Suprapubic skin (tissue), 4 donors: ENCODE measurements around the gene LPGAT1. TPM values are rescaled to one million over a fixed set of nuclear protein-coding genes. Genes with fewer than 3 reads are reported as not detected.

Source experiments
- DNase-seq, 2 donors: peaks; one replicate each; pipeline ENCODE4 v3.0.0-alpha.2; 2019; ENCODE audit warnings: low spot score in 2 of 2
- H3K27ac ChIP-seq: fragments of 200-600 bp; sonication (generic); one replicate; pipeline ENCODE4 v1.5.1; 2019
- H3K27me3 ChIP-seq: fragments of 200-600 bp; sonication (generic); one replicate; pipeline ENCODE4 v1.5.1; 2019
- H3K36me3 ChIP-seq: fragments of 200-600 bp; sonication (generic); one replicate; pipeline ENCODE4 v1.5.1; 2019
- H3K4me1 ChIP-seq: fragments of 200-600 bp; sonication (generic); one replicate; pipeline ENCODE4 v1.5.1; 2019
- H3K4me3 ChIP-seq: fragments of 200-600 bp; sonication (generic); one replicate; pipeline ENCODE4 v1.5.1; 2019; ENCODE audit warnings: mild to moderate bottlenecking
- H3K9me3 ChIP-seq: fragments of 200-600 bp; sonication (generic); one replicate; pipeline ENCODE4 v1.5.1; 2019
- EP300 ChIP-seq: sonication (generic); formaldehyde crosslinking; IDR thresholded peaks from one replicate; pipeline ENCODE4 v1.6.1; 2017; ENCODE audit warnings: antibody characterized with exemption
- POLR2A ChIP-seq, 2 donors: fragments of 450-650 bp; IDR thresholded peaks; one replicate each; pipeline ENCODE4 v1.6.1; 2017; ENCODE audit warnings: antibody characterized with exemption in 2 of 2, mild to moderate bottlenecking in 2 of 2, moderate library complexity in 2 of 2
- POLR2AphosphoS5 ChIP-seq, 3 donors: sonication (generic); formaldehyde crosslinking; IDR thresholded peaks; one replicate each; pipeline ENCODE4 v1.6.1; 2017; ENCODE audit warnings: antibody characterized with exemption in 3 of 3
- WGBS: methylation state at CpG from one replicate; pipeline ENCODE4 v1.1.5; 2018; 5-methylcytosine and 5-hydroxymethylcytosine counted together
- total RNA-seq, 4 donors: library from RNA; depleted of rRNA; stranded (reverse); fragments of >200 nt; gene quantifications; one replicate each; pipeline ENCODE4 v1.1.0, GENCODE V29; 2016
- TF ChIP-seq, protein P1 (sequence below), 2 donors: fragments of 200-600 bp in 1 of 2; fragments of 450-650 bp in 1 of 2; sonication (generic) in 1 of 2; IDR thresholded peaks; one replicate each; pipeline ENCODE4 v1.5.1; 2016 to 2019; ENCODE audit warnings: antibody characterized with exemption in 2 of 2, mild to moderate bottlenecking in 1 of 2, moderate library complexity in 1 of 2

The LPGAT1 gene
- total RNA-seq, 4 donors from 2014 or later = 15.8 to 26.2 (median 18.2) TPM

DNA sequence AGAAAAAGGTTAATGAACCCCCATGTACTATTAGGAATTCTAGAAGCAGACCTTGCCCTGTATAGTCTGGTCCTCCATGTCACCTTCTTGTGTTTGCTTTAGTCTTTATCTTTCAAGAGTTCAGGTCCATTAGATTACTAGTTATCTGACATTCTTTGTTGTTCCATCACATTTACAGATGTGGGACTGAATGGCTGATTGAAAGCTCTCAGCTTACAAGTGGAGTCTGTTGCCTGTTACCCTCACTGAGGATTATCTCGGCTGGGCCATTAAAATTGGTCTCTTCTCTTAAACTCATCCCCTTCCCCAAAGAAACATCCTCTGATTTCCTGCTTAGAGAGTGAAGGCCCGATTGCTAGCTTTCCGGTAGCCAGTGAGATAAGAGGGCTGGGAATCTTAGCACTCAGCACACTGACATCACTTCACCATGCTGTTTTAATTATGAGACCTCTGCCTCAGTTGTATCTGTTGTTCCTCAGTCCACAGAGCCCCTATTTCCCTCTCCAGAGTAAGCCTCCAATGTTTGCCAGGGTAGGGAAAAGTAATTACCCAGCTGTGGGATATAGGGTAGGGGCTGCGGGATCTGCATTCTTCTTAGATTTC is 76.8 kb downstream of the LPGAT1 start:
- Histone ChIP-seq H3K27me3 (no peaks in the 10 kb centered on the region), H3K9me3 (no peaks in the 10 kb centered on the region), H3K4me3 (no peak overlapping the region), H3K27ac (no peak overlapping the region), H3K4me1 (no peaks in the 10 kb centered on the region), H3K36me3 (peaks cover 16% of the 10 kb centered on the region)
- TF ChIP-seq POLR2A (IDR thresholded peaks at IDR 0.05) = no peak
- no peak for TF ChIP-seq POLR2AphosphoS5 (IDR thresholded peaks at IDR 0.05)
- TF ChIP-seq, protein P1, sequence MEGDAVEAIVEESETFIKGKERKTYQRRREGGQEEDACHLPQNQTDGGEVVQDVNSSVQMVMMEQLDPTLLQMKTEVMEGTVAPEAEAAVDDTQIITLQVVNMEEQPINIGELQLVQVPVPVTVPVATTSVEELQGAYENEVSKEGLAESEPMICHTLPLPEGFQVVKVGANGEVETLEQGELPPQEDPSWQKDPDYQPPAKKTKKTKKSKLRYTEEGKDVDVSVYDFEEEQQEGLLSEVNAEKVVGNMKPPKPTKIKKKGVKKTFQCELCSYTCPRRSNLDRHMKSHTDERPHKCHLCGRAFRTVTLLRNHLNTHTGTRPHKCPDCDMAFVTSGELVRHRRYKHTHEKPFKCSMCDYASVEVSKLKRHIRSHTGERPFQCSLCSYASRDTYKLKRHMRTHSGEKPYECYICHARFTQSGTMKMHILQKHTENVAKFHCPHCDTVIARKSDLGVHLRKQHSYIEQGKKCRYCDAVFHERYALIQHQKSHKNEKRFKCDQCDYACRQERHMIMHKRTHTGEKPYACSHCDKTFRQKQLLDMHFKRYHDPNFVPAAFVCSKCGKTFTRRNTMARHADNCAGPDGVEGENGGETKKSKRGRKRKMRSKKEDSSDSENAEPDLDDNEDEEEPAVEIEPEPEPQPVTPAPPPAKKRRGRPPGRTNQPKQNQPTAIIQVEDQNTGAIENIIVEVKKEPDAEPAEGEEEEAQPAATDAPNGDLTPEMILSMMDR (IDR thresholded peaks at IDR 0.05) = no peak
- TF ChIP-seq EP300 = no peak
- no peak for DNase-seq
- 97% methylated on average over 4 of the region's 4 CpGs for WGBS

DNA sequence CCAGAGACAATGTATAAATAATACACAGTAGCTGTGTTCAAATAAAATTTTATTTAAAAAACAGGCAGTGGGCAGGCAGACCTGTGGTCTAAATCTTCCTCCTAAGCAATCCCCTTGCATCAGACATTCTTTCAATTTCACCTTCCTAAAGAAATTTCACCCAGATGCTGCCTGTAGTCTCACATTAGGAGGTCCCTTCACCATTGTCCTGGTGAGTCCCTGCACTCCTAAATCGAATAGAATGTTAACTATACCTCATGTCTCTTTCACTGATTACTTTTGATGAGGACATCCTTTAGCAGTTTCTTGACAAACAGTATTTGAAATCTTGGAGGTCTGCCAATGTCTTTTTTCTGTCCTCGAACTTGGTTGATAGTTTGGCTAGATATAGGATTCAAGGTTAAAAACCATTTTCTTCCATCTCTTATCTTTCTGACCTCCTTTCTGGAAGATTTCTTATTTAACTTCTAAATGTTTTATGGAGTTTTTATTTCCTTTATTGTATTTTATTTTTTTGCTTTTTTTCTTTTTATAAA is 77.5 kb downstream of the LPGAT1 start:
- TF ChIP-seq, protein P1 (IDR thresholded peaks at IDR 0.05) = no peak
- TF ChIP-seq POLR2AphosphoS5 (IDR thresholded peaks at IDR 0.05) (no peak), EP300 (no peak), POLR2A (IDR thresholded peaks at IDR 0.05) (no peak)
- peaks cover 17% of the 10 kb centered on the region for H3K36me3 ChIP-seq
- no peaks in the 10 kb centered on the region for H3K9me3 ChIP-seq
- WGBS = 44% methylated on average over 2 of the region's 2 CpGs
- H3K4me1 ChIP-seq = no peaks in the 10 kb centered on the region
- no peak overlapping the region for H3K4me3 ChIP-seq
- H3K27me3 ChIP-seq = no peaks in the 10 kb centered on the region
- DNase-seq = no peak
- no peak overlapping the region for H3K27ac ChIP-seq

DNA sequence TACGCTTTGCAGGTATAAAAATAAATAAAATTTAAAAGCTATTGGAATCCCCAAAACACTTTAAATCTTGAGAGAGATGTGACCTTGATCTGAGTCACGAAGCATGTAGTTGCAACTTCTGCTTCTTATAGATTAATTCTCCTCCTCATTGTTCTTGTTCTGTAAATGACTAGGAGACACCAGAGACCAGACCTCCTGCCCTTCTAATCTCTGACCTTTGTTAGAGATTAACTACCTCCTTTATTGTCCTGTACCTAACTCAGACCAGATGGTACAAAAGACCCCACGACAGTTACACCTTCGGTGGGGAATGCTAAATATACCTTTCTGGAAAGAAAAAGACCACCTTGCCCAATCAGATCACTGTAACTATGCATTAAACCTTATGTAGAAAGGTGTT is 78.2 kb downstream of the LPGAT1 start:
- H3K4me1 ChIP-seq = no peaks in the 10 kb centered on the region
- WGBS = 71% methylated on average over 4 of the region's 4 CpGs
- DNase-seq = no peak

DNA sequence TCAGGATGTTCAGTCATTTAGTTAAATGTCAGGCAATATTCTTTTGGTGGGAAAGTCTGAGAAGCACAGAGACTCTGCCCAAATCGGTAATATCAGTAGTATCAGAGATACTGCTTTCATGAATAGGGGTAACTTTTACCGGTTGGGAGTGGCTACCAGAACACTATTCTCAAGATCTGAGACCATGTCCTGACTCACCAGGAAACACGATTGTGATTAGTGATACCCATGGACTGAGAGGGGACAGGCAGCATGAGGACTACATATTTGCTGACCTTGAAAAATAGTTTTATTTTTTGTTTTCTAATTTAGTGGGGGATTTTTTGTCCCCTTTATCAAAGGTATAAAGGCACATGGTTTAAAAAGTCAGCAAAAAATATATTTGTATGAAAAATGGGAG is 79.1 kb downstream of the LPGAT1 start:
- no peaks in the 10 kb centered on the region for H3K4me1 ChIP-seq
- WGBS = 81% methylated on average over 3 of the region's 3 CpGs
- peaks cover 20% of the 10 kb centered on the region for H3K36me3 ChIP-seq
- TF ChIP-seq EP300 (no peak), POLR2A (IDR thresholded peaks at IDR 0.05) (no peak), POLR2AphosphoS5 (IDR thresholded peaks at IDR 0.05) (no peak)
- TF ChIP-seq, protein P1 (IDR thresholded peaks at IDR 0.05) = no peak
- no peak overlapping the region for H3K4me3 ChIP-seq
- H3K27me3 ChIP-seq = no peaks in the 10 kb centered on the region
- no peaks in the 10 kb centered on the region for H3K9me3 ChIP-seq
- H3K27ac ChIP-seq = no peak overlapping the region
- DNase-seq = no peak

More for the DNA sequence above, 78.2 kb downstream of the LPGAT1 start:
- Histone ChIP-seq H3K27ac (no peak overlapping the region), H3K36me3 (peaks cover 20% of the 10 kb centered on the region), H3K4me3 (no peak overlapping the region), H3K27me3 (no peaks in the 10 kb centered on the region), H3K9me3 (no peaks in the 10 kb centered on the region)
- TF ChIP-seq EP300 = no peak
- TF ChIP-seq POLR2A (IDR thresholded peaks at IDR 0.05) = no peak
- no peak for TF ChIP-seq POLR2AphosphoS5 (IDR thresholded peaks at IDR 0.05)
- TF ChIP-seq, protein P1 (IDR thresholded peaks at IDR 0.05) = no peak

DNA sequence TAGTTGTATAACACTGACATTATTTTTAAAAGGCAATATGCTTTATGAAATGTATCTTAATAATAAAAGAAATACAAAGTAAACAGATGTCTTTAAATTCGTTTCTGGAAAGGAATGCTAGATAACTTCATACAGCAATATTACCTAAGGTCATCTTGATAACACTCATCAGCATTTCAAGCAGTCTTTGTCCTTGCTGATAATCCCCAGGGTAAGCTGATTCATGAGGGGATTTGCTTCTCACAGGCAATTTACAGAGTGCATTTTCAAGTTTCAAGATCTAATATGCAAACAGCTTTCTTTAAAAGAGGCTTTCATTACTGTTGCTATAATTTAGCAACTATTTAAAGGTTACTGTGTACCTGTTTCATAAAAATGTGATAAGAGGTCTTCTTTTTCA is 80.0 kb downstream of the LPGAT1 start:
- H3K4me3 ChIP-seq = no peak overlapping the region
- H3K27me3 ChIP-seq = no peaks in the 10 kb centered on the region
- DNase-seq = no peak
- no peaks in the 10 kb centered on the region for H3K4me1 ChIP-seq
- TF ChIP-seq, protein P1 (IDR thresholded peaks at IDR 0.05) = no peak
- no peak for TF ChIP-seq POLR2AphosphoS5 (IDR thresholded peaks at IDR 0.05)
- TF ChIP-seq EP300 = no peak
- no peaks in the 10 kb centered on the region for H3K9me3 ChIP-seq
- no peak overlapping the region for H3K27ac ChIP-seq
- H3K36me3 ChIP-seq = peaks cover 20% of the 10 kb centered on the region
- 32% methylated on average over 1 of the region's 1 CpG for WGBS
